Lung (tissue), 12 donors: ENCODE measurements around the gene CNN2. TPM values are rescaled to one million over a fixed set of nuclear protein-coding genes. Genes with fewer than 3 reads are reported as not detected.
"Not testable (repeated sequence)": the region's sequence is repeated elsewhere in the genome, so short reads cannot be mapped to it uniquely, and the experiment has no call there.

Source experiments
- ATAC-seq: fragments of 200-7000 bp; cut with Tn5 transposase; one replicate; pipeline ENCODE4 v1.9.1; 2020; ENCODE audit warnings: moderate number of reproducible peaks; ENCODE audit not compliant: insufficient read depth, low FRiP score
- DNase-seq, 3 donors: peaks; one replicate each; pipeline ENCODE4 v3.0.0-alpha.2; 2013 to 2017
- H3K27ac ChIP-seq, 2 donors: one replicate each; pipeline ENCODE4 v1.5.1; 2013; ENCODE audit warnings: mild to moderate bottlenecking in 2 of 2, moderate library complexity in 2 of 2, control low read depth in 1 of 2, inconsistent platforms in 1 of 2, low read depth in 1 of 2, low read length in 1 of 2
- H3K27me3 ChIP-seq, 3 donors: one replicate each; pipeline ENCODE4 v1.5.1; 2013; ENCODE audit warnings: low read length in 2 of 3; ENCODE audit not compliant: control insufficient read depth in 3 of 3, insufficient read depth in 3 of 3
- H3K36me3 ChIP-seq, 4 donors: one replicate each; pipeline ENCODE4 v1.5.1; 2013; ENCODE audit warnings: low read length in 4 of 4, mild to moderate bottlenecking in 1 of 4, moderate library complexity in 1 of 4; ENCODE audit not compliant: control insufficient read depth in 4 of 4, insufficient read depth in 4 of 4
- H3K4me1 ChIP-seq, 5 donors: one replicate each; pipeline ENCODE4 v1.5.1; 2013; ENCODE audit warnings: low read length in 5 of 5, mild to moderate bottlenecking in 2 of 5, moderate library complexity in 1 of 5; ENCODE audit not compliant: control insufficient read depth in 5 of 5, insufficient read depth in 5 of 5
- H3K4me3 ChIP-seq: one replicate; pipeline ENCODE4 v1.5.1; 2013; ENCODE audit warnings: mild to moderate bottlenecking, control low read depth, moderate library complexity
- H3K9ac ChIP-seq, 2 donors: one replicate each; pipeline ENCODE4 v1.5.1; 2013; ENCODE audit warnings: low read length in 2 of 2, control low read depth in 1 of 2; ENCODE audit not compliant: insufficient read depth in 1 of 2
- H3K9me3 ChIP-seq, 4 donors: one replicate each; pipeline ENCODE4 v1.5.1; 2013; ENCODE audit warnings: low read length in 3 of 4, mild to moderate bottlenecking in 1 of 4, moderate library complexity in 1 of 4; ENCODE audit not compliant: control insufficient read depth in 4 of 4, insufficient read depth in 3 of 4
- CTCF ChIP-seq: IDR thresholded peaks from 2 replicates; pipeline ENCODE4 v1.5.1; 2012; ENCODE audit warnings: mild to moderate bottlenecking; ENCODE audit errors: control extremely low read depth, extremely low read depth
- WGBS, 2 donors: extraction: QIAGEN DNeasy Blood & Tissue Kit; methylation state at CpG; one replicate each; pipeline ENCODE4 v1.1.7; 2013; 5-methylcytosine and 5-hydroxymethylcytosine counted together
- polyA plus RNA-seq, 2 donors: library from polyadenylated mRNA; stranded (reverse); fragments of 200-250 nt; gene quantifications; one replicate each; pipeline ENCODE4 v1.2.1, GENCODE V29; 2013
- total RNA-seq, 2 donors: library from RNA; depleted of rRNA in 1 of 2; stranded (reverse); fragments of >200 nt in 1 of 2; gene quantifications; one replicate each; pipeline ENCODE4 v1.2.1, GENCODE V29; 2014 to 2021
- donor health status: control.
- donor health status: control.
- donor health status: Bipolar disorder and iron deficiency.
- donor health status: healthy.
- donor health status: DM: yes; HTN: yes; CAD: no.

Gene CNN2
- total and polyA plus RNA-seq, 4 donors: 161 to 236 (median 180) TPM

- Histone ChIP-seq H3K27me3 (no peaks in the 10 kb centered on the region), H3K36me3 (peaks cover 0 to 5% (median 0%) of the 10 kb centered on the region in 4 donors), H3K27ac (peak within 1 kb of the TSS; percentile 90 to 96), H3K9ac (peak within 1 kb of the TSS; percentile 39 to 95), H3K4me1 (peaks cover 6 to 40% (median 7%) of the 10 kb centered on the region in 5 donors), H3K9me3 (no peaks in the 10 kb centered on the region), H3K4me3 (peak within 1 kb of the TSS; percentile 87)
- no peak for TF ChIP-seq CTCF
- 0% methylated on average over 35 to 68 of the region's 68 CpGs for WGBS, 2 donors
- ATAC-seq (peak; percentile 95), DNase-seq (peak; percentile 99)
Observed at GRCh38 chr19:1020868-1021425, 5.5 kb upstream of the CNN2 start, which contains the start of gene TMEM259. TMEM259 (minus strand) TSS chr19:1021123; CDS start chr19:1020996, 127 bp downstream.

DNA sequence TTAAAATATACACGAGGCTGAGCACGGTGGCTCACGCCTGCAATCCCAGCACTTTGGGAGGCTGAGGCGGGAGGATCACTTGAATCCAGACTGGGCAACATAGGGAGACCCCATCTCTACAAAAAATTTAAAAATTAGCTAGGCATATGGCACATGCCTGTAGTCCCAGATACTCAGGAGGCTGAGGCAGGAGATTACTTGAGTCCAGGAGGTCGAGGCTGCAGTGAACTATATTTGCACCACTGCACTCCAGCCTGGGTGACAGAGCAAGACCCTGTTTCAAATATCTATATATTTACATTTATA lies 2.6 kb upstream of the CNN2 start:
- not testable (repeated sequence) for H3K9me3 ChIP-seq, ATAC-seq, H3K9ac ChIP-seq, H3K36me3 ChIP-seq, H3K27ac ChIP-seq, H3K27me3 ChIP-seq, DNase-seq, H3K4me3 ChIP-seq
- peaks cover 0 to 23% (median 6%) of the 10 kb centered on the region in 5 donors for H3K4me1 ChIP-seq
- 82 to 86% methylated on average over 5 of the region's 5 CpGs for WGBS, 2 donors

- H3K4me3 ChIP-seq, ATAC-seq, H3K27me3 ChIP-seq, H3K9me3 ChIP-seq, H3K27ac ChIP-seq, H3K36me3 ChIP-seq, DNase-seq, H3K9ac ChIP-seq: not testable (repeated sequence)
- 89 to 92% methylated on average over 6 of the region's 6 CpGs for WGBS, 2 donors
- H3K4me1 ChIP-seq: peaks cover 0 to 16% (median 2%) of the 10 kb centered on the region in 5 donors
Observed at GRCh38 chr19:1025080-1025479, 1.3 kb upstream of the CNN2 start.

DNA sequence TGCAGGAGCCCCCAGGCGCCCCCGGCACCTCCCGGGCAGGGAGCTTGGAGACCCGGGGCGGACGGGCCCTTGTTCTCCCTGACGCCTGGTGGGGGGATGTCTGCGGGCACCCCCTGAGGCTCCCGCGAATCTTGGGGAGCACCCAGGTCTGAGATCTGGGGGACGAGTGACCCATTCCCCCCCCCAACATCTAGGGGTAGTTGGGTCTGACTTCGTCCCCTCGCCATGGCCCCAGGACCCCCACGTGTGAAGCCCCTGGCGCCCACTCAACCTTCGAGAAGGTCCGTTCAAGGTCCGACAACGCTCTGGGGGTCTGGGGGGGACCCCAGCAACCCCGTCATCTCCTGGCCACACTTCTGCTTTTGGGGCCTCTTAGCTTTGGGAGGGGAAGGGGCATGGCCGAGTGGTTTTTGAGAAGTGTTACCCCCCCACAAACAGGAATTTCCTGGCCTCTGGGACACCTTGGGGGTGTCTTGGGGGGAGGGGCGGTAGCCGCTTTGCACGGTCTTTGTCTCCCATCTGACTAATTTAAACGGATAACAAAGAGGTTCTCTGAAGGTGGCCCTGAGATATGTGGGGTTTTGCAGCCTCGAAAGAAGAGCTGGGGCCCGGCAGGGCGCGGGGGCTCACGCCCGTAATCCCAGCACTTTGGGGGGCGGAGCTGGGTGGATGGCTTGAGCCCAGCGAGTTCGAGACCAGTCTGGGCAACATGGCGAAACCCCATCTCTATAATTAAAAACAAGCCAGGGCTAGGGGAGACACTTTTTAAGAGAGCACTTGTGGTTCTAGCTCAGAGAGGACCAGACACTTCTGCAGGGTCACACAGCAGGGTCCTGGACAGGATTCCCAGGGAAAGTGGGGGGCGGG lies 608 bp downstream of the CNN2 start:
- ATAC-seq (no peak), DNase-seq (peak; percentile 58 to 68 (median 64))
- TF ChIP-seq CTCF: no peak
- peak overlapping the region; percentile 91 to 99 for H3K27ac ChIP-seq
- H3K9ac ChIP-seq: peak overlapping the region; percentile 4 to 77
- no peaks in the 10 kb centered on the region for H3K27me3 ChIP-seq
- H3K9me3 ChIP-seq: no peaks in the 10 kb centered on the region
- WGBS, 2 donors: 0 to 2% methylated on average over 34 to 36 of the region's 36 CpGs
- peaks cover 0 to 14% (median 0%) of the 10 kb centered on the region in 5 donors for H3K4me1 ChIP-seq
- H3K36me3 ChIP-seq: peaks cover 0 to 6% (median under 1%) of the 10 kb centered on the region in 4 donors
- peak overlapping the region; percentile 80 for H3K4me3 ChIP-seq
